Activated T-helper 17 cell treated with anti-CD3 and anti-CD28 coated beads, Interleukin-2, amount 50 U/mL, for 72 hours (primary cell): ENCODE results near the gene SPECC1L. TPM values are rescaled to one million over a fixed set of nuclear protein-coding genes. Genes with fewer than 3 reads are reported as not detected.

Experiments
- ATAC-seq: fragments of 150-1000 bp; cut with Tn5 transposase; replicated peaks from 2 replicates; pipeline ENCODE4 v1.10.0; 2021; ENCODE audit warnings: mild to moderate bottlenecking, moderate library complexity
- H3K27ac Mint-ChIP-seq: one replicate; pipeline ENCODE4 v1.8.0; 2022; ENCODE audit warnings: mixed read lengths
- H3K27me3 Mint-ChIP-seq: one replicate; pipeline ENCODE4 v1.8.0; 2022; ENCODE audit warnings: mixed read lengths
- H3K36me3 Mint-ChIP-seq: one replicate; pipeline ENCODE4 v1.8.0; 2022; ENCODE audit warnings: low read depth, mild to moderate bottlenecking, mixed read lengths
- H3K4me1 Mint-ChIP-seq: one replicate; pipeline ENCODE4 v1.8.0; 2022; ENCODE audit warnings: mixed read lengths
- H3K4me3 Mint-ChIP-seq: one replicate; pipeline ENCODE4 v1.8.0; 2022; ENCODE audit warnings: mild to moderate bottlenecking, mixed read lengths
- H3K9me3 Mint-ChIP-seq: one replicate; pipeline ENCODE4 v1.8.0; 2022; ENCODE audit warnings: mixed read lengths
- total RNA-seq, 2 donors: library from RNA; stranded (reverse); gene quantifications; one replicate each; pipeline ENCODE4 v1.2.3, GENCODE V29; 2022

Gene SPECC1L
- total RNA-seq, 2 donors from 2014 or later = 25.7 to 42.2 TPM

DNA sequence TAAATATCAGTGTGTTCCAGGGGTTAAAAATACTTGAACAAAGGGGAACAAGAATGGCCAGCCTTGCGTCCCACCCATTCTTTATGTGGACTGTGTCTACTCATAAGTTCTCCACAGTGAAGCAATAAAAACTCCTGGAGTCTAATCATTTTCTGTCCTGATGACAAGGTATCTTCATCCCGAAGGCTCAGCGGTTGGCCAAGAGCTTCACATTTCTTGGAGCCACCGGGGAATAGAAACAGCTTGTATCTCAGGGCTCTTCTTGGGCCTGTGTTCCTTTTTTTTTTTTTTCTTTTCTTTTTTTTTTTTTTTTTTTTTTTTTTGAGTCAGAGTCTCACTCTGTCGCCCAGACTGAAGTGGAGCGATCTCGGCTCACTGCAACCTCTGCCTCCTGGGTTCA, 119.9 kb downstream of the SPECC1L start:
- Mint-ChIP-seq H3K27me3 (no peaks in the 10 kb centered on the region), H3K9me3 (no peaks in the 10 kb centered on the region), H3K27ac (no peak overlapping the region)

DNA sequence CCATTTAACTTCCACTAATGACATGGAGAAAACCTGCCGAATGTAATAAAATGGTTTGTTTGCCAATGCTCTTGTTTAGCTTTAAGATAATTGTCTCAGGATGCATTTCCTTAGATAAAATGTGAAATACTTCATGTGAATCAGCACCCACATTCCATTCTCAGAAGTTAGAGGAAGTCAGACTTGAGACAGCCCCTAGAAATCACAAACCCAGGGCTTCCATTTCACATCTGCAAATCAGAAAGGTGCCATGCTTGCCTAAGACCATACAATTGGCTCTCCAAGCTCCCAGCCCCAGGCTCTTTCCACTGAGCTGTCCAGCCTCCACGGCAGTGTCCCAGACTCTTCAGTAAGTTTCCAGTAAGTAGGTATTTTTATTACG, 121.2 kb downstream of the SPECC1L start:
- Mint-ChIP-seq H3K36me3 (peaks cover 25% of the 10 kb centered on the region), H3K27me3 (no peaks in the 10 kb centered on the region), H3K4me3 (no peak overlapping the region), H3K4me1 (no peaks in the 10 kb centered on the region), H3K9me3 (no peaks in the 10 kb centered on the region), H3K27ac (peak overlapping the region; percentile 36)
- no peak for ATAC-seq

More for the DNA sequence above, 119.9 kb downstream of the SPECC1L start:
- H3K4me3 Mint-ChIP-seq = no peak overlapping the region
- no peak for ATAC-seq
- H3K4me1 Mint-ChIP-seq = no peaks in the 10 kb centered on the region
- H3K36me3 Mint-ChIP-seq = peaks cover 12% of the 10 kb centered on the region

DNA sequence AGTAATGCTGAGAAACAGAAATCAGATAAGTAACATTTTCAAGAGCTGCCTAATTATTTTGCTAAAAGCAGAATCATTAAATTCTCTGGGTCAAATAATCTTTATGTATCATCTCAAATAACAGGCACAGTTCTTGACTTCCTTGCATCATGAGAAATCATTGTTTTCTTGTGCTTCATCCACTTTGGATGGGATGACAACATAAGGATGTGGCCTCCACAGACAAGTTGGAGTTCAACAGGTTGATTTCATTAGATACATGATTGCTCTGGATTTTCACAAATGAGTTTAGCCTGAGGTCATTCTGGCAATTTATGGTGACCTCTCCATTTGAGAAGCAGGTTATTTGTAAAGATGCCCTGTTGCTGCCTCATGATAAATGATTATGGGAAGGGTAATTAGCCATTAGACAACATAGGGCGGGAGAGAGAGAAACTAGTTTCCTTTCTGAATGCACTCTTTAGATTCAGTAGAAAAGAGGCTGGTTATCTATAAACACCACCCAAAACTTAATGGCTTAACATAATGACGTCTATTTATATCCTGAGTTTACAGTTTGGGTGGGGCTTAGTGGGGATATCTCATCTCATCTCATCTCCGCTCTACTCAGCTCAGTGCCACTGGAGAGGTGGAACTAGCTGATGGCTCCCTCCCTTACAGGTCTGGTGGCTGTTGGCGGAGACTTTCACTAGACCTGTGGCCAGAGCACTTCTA, 121.7 kb downstream of the SPECC1L start:
- Mint-ChIP-seq H3K27ac (peak overlapping the region; percentile 36), H3K36me3 (peaks cover 29% of the 10 kb centered on the region), H3K4me1 (no peaks in the 10 kb centered on the region), H3K4me3 (no peak overlapping the region), H3K27me3 (no peaks in the 10 kb centered on the region), H3K9me3 (no peaks in the 10 kb centered on the region)
- no peak for ATAC-seq

DNA sequence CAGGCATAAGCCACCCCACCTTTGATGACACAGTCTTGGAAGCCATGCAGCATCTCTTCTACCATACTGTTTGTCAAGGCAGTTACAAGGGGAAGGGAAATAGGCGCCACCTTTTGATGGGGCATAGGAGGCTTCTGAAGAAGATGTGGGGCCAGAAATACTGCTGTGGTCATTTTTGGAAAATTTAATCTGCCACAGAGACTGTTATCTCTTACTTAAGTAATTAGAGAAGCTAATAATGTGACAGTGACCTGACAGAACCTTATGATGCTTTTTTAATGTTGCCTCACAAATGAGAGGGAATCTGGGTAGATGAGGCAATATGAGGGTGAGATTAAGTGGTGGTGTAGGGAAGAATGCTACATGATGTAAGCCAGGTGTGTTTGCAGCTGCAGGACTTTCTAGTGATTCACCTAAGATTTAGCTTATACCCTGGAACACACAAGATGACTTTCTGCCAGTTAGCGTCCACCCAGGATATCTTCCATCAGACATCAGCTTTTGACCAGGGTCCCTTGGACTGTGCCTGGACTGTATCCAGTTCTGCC, 122.5 kb downstream of the SPECC1L start:
- H3K4me3 Mint-ChIP-seq = no peak overlapping the region
- no peak for ATAC-seq
- peak overlapping the region; percentile 36 for H3K27ac Mint-ChIP-seq
- peaks cover 34% of the 10 kb centered on the region for H3K36me3 Mint-ChIP-seq
- H3K27me3 Mint-ChIP-seq = no peaks in the 10 kb centered on the region
- no peaks in the 10 kb centered on the region for H3K9me3 Mint-ChIP-seq
- H3K4me1 Mint-ChIP-seq = no peaks in the 10 kb centered on the region

DNA sequence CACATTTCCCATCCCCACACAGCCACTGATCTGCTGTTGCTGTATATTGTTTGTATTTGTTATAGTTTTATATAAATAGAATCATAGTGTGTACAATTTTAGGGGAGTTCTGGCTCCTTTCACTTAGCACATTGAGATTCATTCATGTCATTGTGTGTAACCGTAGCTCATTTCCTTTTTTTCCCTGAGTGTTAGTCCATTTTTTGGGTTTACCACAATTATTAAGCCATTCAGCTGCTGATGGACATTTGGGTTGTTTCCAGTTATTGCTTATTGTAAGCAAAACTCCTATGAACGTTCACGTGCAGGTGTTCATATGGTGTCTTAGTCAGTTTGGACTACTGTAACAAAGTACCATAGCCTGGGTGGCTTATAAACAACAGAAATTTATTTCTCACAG, 123.2 kb downstream of the SPECC1L start:
- H3K9me3 Mint-ChIP-seq = no peaks in the 10 kb centered on the region
- no peak overlapping the region for H3K27ac Mint-ChIP-seq
- H3K36me3 Mint-ChIP-seq = peaks cover 41% of the 10 kb centered on the region
- no peaks in the 10 kb centered on the region for H3K27me3 Mint-ChIP-seq
- no peak for ATAC-seq
- no peaks in the 10 kb centered on the region for H3K4me1 Mint-ChIP-seq
- no peak overlapping the region for H3K4me3 Mint-ChIP-seq

DNA sequence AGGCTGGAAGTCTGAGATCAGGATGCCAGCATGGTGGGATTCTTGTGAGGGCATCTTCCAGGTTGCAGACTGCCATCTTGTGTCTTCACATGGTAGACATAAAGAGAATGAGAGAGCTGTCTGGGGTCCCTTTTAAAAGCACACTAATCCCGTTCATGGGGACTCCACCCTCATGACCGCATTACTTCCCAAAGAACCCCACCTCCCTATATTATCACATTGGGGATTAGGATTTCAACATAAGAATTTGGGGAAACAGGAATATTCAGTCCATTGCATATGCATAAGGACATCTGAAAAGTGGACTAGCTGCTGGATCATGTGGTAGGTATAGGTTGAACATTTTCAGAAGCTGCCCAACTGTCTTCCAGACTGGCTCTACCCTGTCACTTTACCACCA, 123.6 kb downstream of the SPECC1L start:
- Mint-ChIP-seq H3K36me3 (peaks cover 41% of the 10 kb centered on the region), H3K4me3 (no peak overlapping the region), H3K27me3 (no peaks in the 10 kb centered on the region), H3K4me1 (no peaks in the 10 kb centered on the region), H3K9me3 (no peaks in the 10 kb centered on the region), H3K27ac (no peak overlapping the region)
- no peak for ATAC-seq

DNA sequence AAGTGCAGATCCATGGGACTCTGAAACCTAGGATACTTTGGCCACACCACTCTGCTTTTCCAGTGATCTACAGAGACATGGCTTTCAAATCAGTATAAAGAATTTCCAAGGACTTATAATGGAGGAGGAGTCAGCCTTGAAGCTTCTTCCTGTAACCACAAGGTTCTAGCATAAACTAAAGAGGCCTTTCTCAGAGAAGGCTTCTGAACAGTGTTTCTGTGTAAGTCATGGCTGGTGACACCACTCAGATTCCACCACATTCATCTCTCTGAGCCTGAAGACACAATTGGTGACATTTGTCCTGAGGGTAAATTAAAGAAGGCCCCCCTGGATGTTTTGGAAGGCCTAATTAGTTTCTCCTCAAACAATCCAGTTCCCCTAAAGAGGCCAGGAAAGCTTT, 127.8 kb downstream of the SPECC1L start:
- peaks cover 21% of the 10 kb centered on the region for H3K4me1 Mint-ChIP-seq
- ATAC-seq = no peak
- H3K9me3 Mint-ChIP-seq = no peaks in the 10 kb centered on the region
- no peaks in the 10 kb centered on the region for H3K27me3 Mint-ChIP-seq
- H3K27ac Mint-ChIP-seq = no peak overlapping the region
- H3K4me3 Mint-ChIP-seq = no peak overlapping the region
- H3K36me3 Mint-ChIP-seq = peaks cover 55% of the 10 kb centered on the region

DNA sequence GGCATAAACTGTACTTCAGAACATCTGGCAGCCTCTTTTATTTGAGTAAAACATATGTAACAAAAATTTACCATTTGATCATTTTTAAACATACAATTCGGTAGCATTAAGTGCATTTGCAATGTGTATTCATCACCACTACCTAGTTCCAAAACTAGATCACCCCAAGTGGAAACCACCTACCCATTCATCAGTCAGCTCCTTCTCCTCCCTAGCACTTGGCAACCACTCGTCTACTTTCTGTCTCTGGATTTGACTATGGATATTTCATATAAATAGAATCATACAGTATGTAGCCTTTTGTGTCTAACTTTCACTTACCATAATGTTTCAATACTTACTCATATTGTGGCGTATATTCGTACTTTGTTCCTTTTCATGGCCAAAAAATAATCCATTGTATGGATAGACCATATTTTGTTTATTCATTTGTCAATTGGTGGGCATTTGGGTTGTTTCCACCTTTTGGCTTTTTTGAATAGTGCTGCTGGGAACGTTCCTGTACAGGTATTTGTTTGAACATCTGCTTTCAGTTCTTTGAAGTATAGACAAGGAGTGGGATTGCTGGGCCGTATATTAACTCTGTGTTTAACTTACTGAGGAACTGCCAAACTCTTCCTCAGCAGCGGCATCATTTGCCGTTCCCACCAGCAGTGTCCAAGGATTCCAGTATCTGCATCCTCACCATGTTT, 129.5 kb downstream of the SPECC1L start:
- peaks cover 67% of the 10 kb centered on the region for H3K36me3 Mint-ChIP-seq
- no peaks in the 10 kb centered on the region for H3K9me3 Mint-ChIP-seq
- H3K4me1 Mint-ChIP-seq = peaks cover 21% of the 10 kb centered on the region
- peak overlapping the region; percentile 79 for H3K4me3 Mint-ChIP-seq
- peak; percentile 91 for ATAC-seq
- no peaks in the 10 kb centered on the region for H3K27me3 Mint-ChIP-seq
- peak overlapping the region; percentile 92 for H3K27ac Mint-ChIP-seq

DNA sequence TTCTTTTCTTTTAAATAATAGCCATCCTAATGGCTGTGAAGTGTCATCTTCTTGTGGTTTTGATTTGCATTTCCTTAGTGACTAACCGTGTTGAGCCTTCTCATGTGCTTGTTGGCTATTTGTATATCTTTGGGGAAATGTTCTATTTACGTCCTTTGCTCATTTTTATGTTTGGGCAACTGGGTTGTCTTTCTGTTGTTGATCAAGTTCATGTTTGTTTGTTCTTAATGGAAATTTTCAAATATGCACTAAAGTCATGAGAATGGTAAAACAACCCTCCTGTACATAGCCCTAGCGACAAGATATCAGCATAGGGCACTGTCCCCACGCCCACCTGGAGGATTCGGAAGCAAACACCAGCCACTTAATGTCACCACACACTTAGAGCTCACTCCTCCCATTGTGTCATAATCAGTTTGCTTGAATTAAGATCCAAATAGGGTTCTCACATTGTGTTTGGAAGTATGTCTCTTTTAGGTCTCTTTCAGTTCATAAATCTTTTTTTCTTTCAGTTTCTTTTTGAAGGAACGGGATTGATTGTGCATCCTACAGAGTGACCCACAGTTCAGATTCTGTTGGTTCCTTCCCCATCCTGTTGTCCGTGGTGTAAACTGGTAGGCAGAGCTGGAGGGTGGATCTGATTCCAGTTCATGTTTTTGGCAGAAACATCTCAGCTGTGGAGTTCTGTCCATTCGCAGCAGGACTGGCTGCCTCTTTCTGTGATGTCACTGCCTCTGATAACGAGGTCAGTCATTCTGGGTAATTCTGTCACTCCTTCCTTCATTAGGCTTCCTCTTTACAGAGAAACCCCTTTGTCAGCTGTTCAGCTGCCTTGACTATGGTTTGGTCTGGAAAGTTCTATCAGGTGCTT, 130.3 kb downstream of the SPECC1L start:
- Mint-ChIP-seq H3K27me3 (no peaks in the 10 kb centered on the region), H3K9me3 (no peaks in the 10 kb centered on the region), H3K27ac (peak overlapping the region; percentile 92), H3K36me3 (peaks cover 60% of the 10 kb centered on the region), H3K4me1 (peaks cover 21% of the 10 kb centered on the region), H3K4me3 (peak overlapping the region; percentile 79)
- peak; percentile 52 for ATAC-seq

DNA sequence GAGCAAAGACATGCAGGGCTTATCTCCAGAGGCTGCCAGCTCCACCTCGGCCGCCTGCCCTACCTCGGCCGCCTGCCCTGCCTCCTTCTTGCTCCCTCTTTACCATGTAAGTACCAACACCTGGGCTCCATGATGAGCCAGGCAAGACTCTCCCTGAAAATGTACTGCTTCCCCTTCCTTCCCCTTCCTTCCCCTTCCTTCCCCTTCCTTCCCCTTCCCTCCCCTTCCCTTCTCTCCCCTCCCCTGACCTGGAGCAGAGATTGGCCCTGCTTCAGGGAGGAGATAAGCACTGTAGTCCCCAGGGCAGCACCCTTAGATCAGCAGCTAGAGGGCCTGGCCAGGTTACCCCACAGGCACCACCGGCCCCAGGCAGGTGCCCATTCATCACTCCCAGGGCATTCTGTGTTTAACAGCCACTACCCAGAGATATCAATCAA, 131.3 kb downstream of the SPECC1L start:
- no peak for ATAC-seq
- Mint-ChIP-seq H3K4me1 (peaks cover 21% of the 10 kb centered on the region), H3K27me3 (no peaks in the 10 kb centered on the region), H3K27ac (peak overlapping the region; percentile 92), H3K4me3 (peak overlapping the region; percentile 79), H3K9me3 (no peaks in the 10 kb centered on the region), H3K36me3 (peaks cover 50% of the 10 kb centered on the region)

DNA sequence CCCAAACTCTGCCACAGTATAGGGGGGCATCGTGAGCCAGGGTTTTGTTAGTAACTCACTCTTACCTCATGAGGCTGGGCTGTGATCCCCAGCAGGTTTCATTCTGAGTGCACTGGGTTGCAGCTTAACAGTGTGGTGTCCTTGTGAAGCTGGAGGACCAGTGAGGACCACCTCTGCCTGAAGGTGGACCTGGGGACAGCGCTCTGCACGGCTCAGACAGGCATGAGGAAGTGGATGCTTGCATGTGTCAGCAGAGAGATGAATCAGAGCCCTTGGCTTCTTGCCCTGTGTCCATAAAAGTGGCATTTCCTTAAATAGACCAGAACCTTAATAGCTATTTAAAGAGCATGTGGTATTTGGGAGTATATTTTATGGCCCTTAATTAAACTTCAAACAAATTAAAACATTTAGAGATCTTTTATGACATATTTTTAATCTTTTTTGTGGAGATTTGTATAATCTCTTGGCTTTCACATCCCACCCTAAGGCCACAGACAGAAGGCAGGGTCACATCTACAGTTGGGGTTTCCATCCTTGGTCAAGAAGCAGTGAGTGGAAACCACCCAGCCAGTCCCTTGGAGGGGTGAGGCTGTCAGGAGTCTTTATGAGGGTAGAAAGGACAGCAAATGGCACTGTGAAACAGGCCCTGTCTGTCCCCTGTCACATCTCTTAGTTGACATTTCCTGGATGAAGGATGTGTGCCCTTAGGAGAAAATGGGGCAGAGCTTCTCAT, 132.0 kb downstream of the SPECC1L start:
- H3K36me3 Mint-ChIP-seq = peaks cover 53% of the 10 kb centered on the region
- H3K4me1 Mint-ChIP-seq = peaks cover 22% of the 10 kb centered on the region
- peak overlapping the region; percentile 54 for H3K4me3 Mint-ChIP-seq
- H3K27ac Mint-ChIP-seq = peak overlapping the region; percentile 92
- H3K9me3 Mint-ChIP-seq = no peaks in the 10 kb centered on the region
- no peaks in the 10 kb centered on the region for H3K27me3 Mint-ChIP-seq
- peak; percentile 22 for ATAC-seq

DNA sequence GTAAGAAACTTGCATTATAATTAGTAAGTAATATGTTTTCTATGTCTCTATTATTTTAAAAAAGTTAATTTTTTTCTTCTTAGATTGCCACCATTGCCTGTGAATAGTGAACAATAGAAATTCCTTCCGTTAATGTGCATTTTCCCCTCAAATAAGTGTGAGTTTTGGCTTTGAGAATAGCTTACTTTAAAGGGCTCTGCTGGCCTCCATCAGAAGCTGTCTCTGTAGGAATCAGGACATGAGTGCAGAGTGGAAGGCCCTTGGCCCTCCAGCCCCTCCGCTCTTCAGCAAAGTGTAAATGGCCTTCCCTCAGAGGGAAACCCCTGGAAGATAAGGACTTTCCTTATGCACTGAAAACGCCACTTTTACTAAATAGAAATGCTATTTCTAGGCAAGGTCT, 132.7 kb downstream of the SPECC1L start:
- Mint-ChIP-seq H3K27me3 (no peaks in the 10 kb centered on the region), H3K27ac (peak overlapping the region; percentile 13), H3K4me3 (no peak overlapping the region), H3K36me3 (peaks cover 49% of the 10 kb centered on the region), H3K9me3 (no peaks in the 10 kb centered on the region), H3K4me1 (peaks cover 27% of the 10 kb centered on the region)
- ATAC-seq = no peak

DNA sequence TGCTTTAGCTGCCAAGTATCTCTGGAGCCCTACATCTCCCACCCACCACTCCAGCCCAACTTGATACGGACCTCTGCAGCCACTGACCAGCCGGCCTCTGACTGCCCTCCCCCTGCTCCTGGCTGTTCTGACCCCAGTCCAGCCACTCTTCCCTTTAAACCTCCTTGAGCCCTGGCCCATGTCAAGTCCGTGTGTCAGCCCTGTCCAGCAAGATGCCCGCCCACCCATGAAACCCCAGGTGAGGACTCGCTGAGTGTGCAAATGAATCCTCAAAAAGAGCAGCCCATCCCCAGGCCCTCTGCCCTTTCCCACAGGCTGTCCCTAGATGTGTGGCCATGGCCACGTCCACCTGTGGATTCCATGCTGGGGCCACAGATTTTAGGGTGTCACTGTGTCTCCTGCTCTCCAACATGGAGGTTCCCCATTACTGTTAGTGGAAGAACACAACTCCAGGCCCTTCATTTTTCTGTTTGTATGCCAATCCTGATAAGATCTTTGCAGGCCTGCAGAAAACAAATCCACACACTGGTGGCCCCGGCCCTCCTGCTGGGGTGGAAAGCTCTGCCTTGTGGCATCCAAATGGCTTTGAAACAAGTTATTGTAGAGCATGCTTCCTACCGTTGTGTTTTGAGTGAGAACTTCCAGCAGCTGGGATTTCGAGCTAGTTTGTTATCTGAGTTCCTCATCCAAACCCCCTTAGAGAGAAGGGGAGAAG, 134.1 kb downstream of the SPECC1L start:
- peak overlapping the region; percentile 48 for H3K27ac Mint-ChIP-seq
- no peaks in the 10 kb centered on the region for H3K9me3 Mint-ChIP-seq
- no peaks in the 10 kb centered on the region for H3K27me3 Mint-ChIP-seq
- peaks cover 44% of the 10 kb centered on the region for H3K36me3 Mint-ChIP-seq
- ATAC-seq = no peak
- no peak overlapping the region for H3K4me3 Mint-ChIP-seq
- H3K4me1 Mint-ChIP-seq = peaks cover 27% of the 10 kb centered on the region
